Endodermal cell (in vitro differentiated cells): ENCODE data around the gene GNAT1. TPM values are rescaled to one million over a fixed set of nuclear protein-coding genes. Genes with fewer than 3 reads are reported as not detected.

Experiments
- DNase-seq: peaks from one replicate; pipeline ENCODE4 v3.0.0-alpha.2; 2017
- H3K27ac ChIP-seq: 2 replicates; pipeline ENCODE4 v1.5.1; 2013; ENCODE audit warnings: mild to moderate bottlenecking, low read depth, low read length, moderate library complexity
- H3K27me3 ChIP-seq: 2 replicates; pipeline ENCODE4 v1.6.1; 2013; ENCODE audit warnings: mild to moderate bottlenecking, low read length, moderate library complexity; ENCODE audit not compliant: insufficient read depth, control insufficient read depth, poor library complexity, severe bottlenecking
- H3K36me3 ChIP-seq: 2 replicates; pipeline ENCODE4 v1.7.0; 2013; ENCODE audit warnings: mild to moderate bottlenecking, low read length, moderate library complexity; ENCODE audit not compliant: control insufficient read depth, insufficient read depth
- H3K4me1 ChIP-seq: one replicate; pipeline ENCODE4 v1.7.0; 2013; ENCODE audit warnings: low read length; ENCODE audit not compliant: control insufficient read depth, insufficient read depth
- H3K4me3 ChIP-seq: 2 replicates; pipeline ENCODE4 v1.5.1; 2013; ENCODE audit warnings: mild to moderate bottlenecking, low read length, moderate library complexity
- H3K9ac ChIP-seq: 2 replicates; pipeline ENCODE4 v1.6.1; 2013; ENCODE audit warnings: mild to moderate bottlenecking, low read length, moderate library complexity; ENCODE audit not compliant: poor library complexity, severe bottlenecking; ENCODE audit errors: extremely low read depth
- H3K9me3 ChIP-seq: 2 replicates; pipeline ENCODE4 v1.6.1; 2013; ENCODE audit warnings: mild to moderate bottlenecking, low read length, moderate library complexity; ENCODE audit not compliant: control insufficient read depth
- H3K27ac Mint-ChIP-seq: 2 replicates; pipeline ENCODE4 v1.8.0; 2020; ENCODE audit warnings: mixed read lengths
- H3K27me3 Mint-ChIP-seq: 2 replicates; pipeline ENCODE4 v1.8.0; 2021; ENCODE audit warnings: mild to moderate bottlenecking, mixed read lengths; ENCODE audit not compliant: insufficient read depth
- H3K36me3 Mint-ChIP-seq: 2 replicates; pipeline ENCODE4 v1.8.0; 2020; ENCODE audit warnings: low read depth, mixed read lengths
- H3K4me1 Mint-ChIP-seq: 2 replicates; pipeline ENCODE4 v1.8.0; 2020; ENCODE audit warnings: mixed read lengths
- H3K4me3 Mint-ChIP-seq: 2 replicates; pipeline ENCODE4 v1.8.0; 2020; ENCODE audit warnings: mild to moderate bottlenecking, moderate library complexity, mixed read lengths
- H3K9me3 Mint-ChIP-seq: 2 replicates; pipeline ENCODE4 v1.8.0; 2020; ENCODE audit warnings: mild to moderate bottlenecking, mixed read lengths
- WGBS, 2 experiments: methylation state at CpG; one replicate each; pipeline versions ENCODE4 v1.1.5 to v1.1.7; 2013; ENCODE audit warnings: missing lambda C conversion rate in 2 of 2, mixed read lengths in 1 of 2; ENCODE audit not compliant: insufficient coverage in 1 of 2, insufficient read length in 1 of 2; 5-methylcytosine and 5-hydroxymethylcytosine counted together
- total RNA-seq, 2 donors: library from RNA; stranded (reverse); fragmentation: NEBNext Ultra II Directional in 1 of 2; extraction: Animal tissue kit (Norgen Biotek cat#: 25700) in 1 of 2; gene quantifications; 2 replicates in 1 of 2; 3 replicates in 1 of 2; pipeline ENCODE4 v1.2.1, GENCODE V29; 2021
- TF ChIP-seq, protein P1 (sequence below): fragments of 200-600 bp; sonication (generic); conservative IDR thresholded peaks from 2 replicates; pipeline ENCODE4 v1.5.0; 2021; ENCODE audit warnings: antibody characterized with exemption, mild to moderate bottlenecking

The GNAT1 gene
- total RNA-seq, 2 donors from 2014 or later: 0.42 to 1.2 TPM

DNA sequence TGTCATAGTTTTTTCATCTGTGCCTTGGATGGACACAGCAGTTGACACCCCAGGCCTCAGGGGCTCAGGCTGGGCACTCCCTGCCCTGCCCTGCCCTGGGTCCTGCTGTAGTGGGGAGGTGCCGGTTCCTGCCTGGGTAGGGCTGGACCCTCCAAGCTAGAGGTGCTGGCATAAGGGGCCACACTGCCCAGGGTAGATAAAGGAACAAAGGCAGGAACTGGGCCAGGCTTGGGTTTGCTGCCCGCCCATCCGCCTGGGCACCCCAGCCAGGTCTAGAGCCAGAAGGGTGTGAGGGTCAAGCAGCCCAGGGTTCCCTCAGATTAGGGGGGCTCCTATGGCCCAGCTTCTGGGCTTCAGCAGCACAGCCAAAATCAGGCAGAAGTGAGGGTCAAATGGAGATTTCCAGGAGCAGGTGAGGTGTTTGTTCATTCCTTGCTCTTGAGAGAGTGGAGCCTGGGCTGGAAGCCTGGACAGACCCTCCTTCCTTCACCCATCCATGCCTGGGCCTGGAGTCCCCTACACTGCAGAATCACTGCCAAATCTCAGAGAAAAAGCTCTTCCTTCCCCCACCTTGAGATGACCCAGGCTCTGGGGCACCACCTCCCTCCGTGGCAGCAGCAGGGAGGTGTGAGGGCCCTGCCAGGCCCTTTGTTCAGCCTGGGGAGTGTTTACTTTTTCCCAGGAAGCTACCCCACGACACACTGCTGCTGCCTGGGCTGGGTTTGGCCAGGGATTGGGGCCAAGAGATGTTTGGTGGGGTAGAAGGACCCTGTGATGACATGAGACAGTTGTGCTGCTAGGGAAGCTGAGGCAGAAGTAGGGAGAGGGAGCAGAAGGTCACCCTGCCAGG lies 29.2 kb upstream of the GNAT1 start:
- Histone ChIP-seq H3K4me3 (no peak overlapping the region), H3K9ac (no peak overlapping the region), H3K27me3 (no peaks in the 10 kb centered on the region), H3K4me1 (peaks cover 40% of the 10 kb centered on the region), H3K9me3 (no peaks in the 10 kb centered on the region), H3K27ac (no peak overlapping the region), H3K36me3 (no peaks in the 10 kb centered on the region)
- whole genome bisulfite sequencing, 2 experiments: 88 to 95% methylated on average over 2 to 5 of the region's 5 CpGs
- Mint-ChIP-seq H3K27me3 (no peaks in the 10 kb centered on the region), H3K4me1 (peaks cover 71% of the 10 kb centered on the region), H3K27ac (peak overlapping the region; percentile 26), H3K4me3 (no peak overlapping the region), H3K36me3 (peaks cover 6% of the 10 kb centered on the region), H3K9me3 (no peaks in the 10 kb centered on the region)
- TF ChIP-seq, protein P1, sequence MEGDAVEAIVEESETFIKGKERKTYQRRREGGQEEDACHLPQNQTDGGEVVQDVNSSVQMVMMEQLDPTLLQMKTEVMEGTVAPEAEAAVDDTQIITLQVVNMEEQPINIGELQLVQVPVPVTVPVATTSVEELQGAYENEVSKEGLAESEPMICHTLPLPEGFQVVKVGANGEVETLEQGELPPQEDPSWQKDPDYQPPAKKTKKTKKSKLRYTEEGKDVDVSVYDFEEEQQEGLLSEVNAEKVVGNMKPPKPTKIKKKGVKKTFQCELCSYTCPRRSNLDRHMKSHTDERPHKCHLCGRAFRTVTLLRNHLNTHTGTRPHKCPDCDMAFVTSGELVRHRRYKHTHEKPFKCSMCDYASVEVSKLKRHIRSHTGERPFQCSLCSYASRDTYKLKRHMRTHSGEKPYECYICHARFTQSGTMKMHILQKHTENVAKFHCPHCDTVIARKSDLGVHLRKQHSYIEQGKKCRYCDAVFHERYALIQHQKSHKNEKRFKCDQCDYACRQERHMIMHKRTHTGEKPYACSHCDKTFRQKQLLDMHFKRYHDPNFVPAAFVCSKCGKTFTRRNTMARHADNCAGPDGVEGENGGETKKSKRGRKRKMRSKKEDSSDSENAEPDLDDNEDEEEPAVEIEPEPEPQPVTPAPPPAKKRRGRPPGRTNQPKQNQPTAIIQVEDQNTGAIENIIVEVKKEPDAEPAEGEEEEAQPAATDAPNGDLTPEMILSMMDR: no peak
- DNase-seq: no peak

DNA sequence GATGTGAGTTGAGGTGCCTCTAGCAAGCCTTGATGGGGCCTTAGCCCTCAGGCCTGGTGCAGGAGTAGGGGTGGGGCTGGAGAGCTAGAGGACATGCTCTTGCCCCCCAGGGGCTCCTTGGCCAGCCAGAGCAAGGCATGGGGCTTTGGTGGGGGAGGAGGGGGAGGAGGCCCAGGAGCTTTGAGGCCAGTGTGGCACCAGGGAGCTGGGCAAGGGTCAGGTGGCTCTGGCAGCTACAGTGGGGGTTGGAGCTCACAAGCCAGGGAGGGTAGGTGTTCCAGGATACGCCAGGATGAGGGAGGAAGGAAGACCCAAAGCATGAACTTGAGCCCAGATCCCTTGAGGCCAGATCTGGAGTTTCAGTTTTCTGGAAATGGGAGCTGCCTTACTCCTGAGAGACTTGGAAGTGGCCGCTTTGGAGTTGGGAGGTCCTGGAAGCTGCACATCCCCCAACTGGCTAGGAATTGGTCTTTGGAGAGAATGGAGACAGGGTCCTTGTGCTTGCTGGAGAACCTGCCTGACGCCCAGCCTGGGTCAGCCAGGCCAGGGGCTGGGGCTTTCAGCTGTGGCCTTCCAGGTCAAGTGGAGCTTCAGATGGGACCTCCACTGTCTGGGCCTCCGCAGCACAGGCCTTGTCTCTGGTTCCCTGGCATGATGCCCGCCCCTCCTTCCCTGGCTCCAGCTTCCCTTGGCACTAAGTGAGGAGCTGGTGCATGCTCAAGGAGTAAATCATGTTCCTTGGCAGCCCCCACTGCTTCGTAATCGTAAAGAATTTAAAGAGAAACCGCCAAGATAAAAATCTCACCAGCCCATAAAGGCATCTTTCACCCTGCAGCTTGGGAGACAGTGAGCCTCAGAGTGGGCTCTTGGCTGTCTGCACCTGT lies 27.6 kb upstream of the GNAT1 start:
- no peak overlapping the region for H3K4me3 Mint-ChIP-seq
- Histone ChIP-seq H3K4me3 (no peak overlapping the region), H3K27ac (no peak overlapping the region), H3K27me3 (no peaks in the 10 kb centered on the region), H3K9me3 (no peaks in the 10 kb centered on the region), H3K36me3 (no peaks in the 10 kb centered on the region), H3K9ac (no peak overlapping the region), H3K4me1 (peaks cover 43% of the 10 kb centered on the region)
- no peaks in the 10 kb centered on the region for H3K27me3 Mint-ChIP-seq
- no peak for DNase-seq
- peak overlapping the region; percentile 35 for H3K27ac Mint-ChIP-seq
- TF ChIP-seq, protein P1: no peak
- no peaks in the 10 kb centered on the region for H3K9me3 Mint-ChIP-seq
- 88 to 91% methylated on average over 7 to 8 of the region's 8 CpGs for WGBS, 2 experiments
- peaks cover 69% of the 10 kb centered on the region for H3K4me1 Mint-ChIP-seq
- H3K36me3 Mint-ChIP-seq: peaks cover 6% of the 10 kb centered on the region

DNA sequence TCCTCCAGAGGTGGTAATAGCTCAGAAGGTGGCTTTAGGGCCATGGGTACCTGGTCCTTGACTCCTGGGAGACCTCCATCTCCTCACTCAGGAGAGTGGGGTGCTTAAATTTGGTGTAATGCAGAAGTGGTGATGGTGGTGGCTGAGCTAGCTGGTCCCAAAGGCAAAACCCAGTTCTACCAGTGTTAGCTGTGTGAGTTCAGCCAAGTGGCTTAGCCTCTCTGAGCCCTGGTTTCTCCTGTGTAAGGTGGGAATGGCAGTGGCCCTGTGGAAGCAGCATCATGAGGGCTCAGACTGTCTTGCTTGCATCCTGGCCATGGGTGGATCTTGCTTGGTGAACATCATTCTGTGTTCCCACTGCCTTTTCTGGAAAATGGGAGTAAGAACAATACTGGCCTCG lies 26.9 kb upstream of the GNAT1 start:
- Mint-ChIP-seq H3K27ac (peak overlapping the region; percentile 28), H3K9me3 (no peaks in the 10 kb centered on the region), H3K4me1 (peaks cover 63% of the 10 kb centered on the region), H3K36me3 (peaks cover 6% of the 10 kb centered on the region), H3K27me3 (no peaks in the 10 kb centered on the region), H3K4me3 (no peak overlapping the region)
- peaks cover 43% of the 10 kb centered on the region for H3K4me1 ChIP-seq
- H3K9me3 ChIP-seq: no peaks in the 10 kb centered on the region
- TF ChIP-seq, protein P1: no peak
- DNase-seq: no peak
- no peak overlapping the region for H3K4me3 ChIP-seq
- no peak overlapping the region for H3K27ac ChIP-seq
- H3K36me3 ChIP-seq: no peaks in the 10 kb centered on the region
- H3K27me3 ChIP-seq: no peaks in the 10 kb centered on the region
- 92% methylated on average over 1 of the region's 1 CpG; no CpG with 5 or more reads in 1 of the 2 experiments for WGBS, 2 experiments
- H3K9ac ChIP-seq: no peak overlapping the region
